GM21529 (cell line): Measurements from ENCODE around the gene LGI1.

Experiments
- ATAC-seq: cut with Tn5 transposase; IDR thresholded peaks from one replicate; pipeline ENCODE4 v1.9.1; 2021; ENCODE audit not compliant: unreplicated experiment

Gene LGI1

DNA sequence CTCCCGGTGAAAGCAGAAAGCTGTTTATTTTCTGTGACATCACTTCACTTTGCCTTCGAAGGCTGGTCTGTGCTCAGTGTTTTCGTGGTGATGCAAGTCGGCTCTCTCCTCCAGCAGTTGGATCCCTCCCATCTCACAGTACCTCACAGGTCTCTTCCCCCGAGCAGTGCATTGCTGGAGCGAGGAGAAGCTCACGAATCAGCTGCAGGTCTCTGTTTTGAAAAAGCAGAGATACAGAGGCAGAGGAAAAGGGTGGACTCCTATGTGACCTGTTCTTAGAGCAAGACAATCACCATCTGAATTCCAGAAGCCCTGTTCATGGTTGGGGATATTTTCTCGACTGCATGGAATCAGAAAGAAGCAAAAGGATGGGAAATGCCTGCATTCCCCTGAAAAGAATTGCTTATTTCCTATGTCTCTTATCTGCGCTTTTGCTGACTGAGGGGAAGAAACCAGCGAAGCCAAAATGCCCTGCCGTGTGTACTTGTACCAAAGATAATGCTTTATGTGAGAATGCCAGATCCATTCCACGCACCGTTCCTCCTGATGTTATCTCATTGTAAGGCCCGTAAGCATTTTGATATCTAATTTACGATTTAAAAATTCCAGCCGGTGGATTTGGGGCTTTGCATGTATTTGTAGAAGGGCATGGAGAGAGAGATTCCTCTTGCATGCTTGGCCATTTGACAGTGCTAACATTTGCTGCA lies at the start of gene LGI1:
TSS of gene LGI1 (plus strand) at position 136 of the 707 bp plus-strand sequence. CDS start at position 345, 209 bp downstream.
- no peak for ATAC-seq

DNA sequence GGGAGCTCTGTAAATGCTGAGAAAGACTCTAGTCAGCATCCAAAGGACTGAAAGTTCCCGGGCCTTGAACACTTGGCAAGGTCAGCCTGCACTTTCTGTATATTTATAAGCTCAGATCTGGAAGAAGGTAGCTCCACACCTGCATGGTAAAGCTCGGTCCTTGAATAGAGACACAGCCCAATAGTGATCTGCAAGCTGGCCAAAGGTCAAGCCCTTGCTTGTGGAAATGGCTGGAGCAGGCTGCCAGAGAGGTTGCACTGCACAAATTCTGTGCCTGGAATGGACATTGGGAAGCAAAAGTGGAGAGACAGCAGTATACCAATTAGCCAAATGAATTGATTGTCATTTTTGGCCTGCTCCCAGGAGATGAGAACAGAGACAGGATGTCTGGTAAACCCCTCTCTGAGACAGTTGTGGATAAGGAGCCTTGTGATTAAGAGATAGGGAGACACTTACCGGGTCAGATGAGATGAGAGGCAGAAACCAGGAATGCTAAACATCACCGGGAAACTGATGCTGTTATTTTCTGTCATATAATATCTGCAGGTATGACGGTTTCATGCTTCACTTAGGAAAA lies 47.3 kb upstream of the LGI1 start:
- ATAC-seq: no peak

DNA sequence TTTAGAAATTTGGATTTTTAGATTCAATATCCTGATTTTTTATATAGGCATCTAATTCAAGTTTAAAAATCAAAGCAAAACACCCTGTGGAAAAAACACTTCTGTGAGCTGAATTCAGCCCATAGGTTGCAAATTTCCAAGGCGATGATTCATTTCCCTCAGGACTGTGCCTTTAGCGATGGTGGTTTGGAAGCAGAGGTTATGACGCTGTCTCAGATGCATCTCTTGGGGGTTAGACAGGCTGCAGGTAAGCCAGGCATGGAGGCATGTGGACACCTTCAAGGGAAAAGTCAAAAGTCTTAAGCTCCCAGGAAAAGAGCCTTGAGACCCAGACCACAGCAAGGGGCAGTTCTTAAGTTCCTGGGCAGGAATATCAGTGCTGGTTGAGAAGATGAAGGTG lies 45.8 kb upstream of the LGI1 start:
- ATAC-seq: no peak

DNA sequence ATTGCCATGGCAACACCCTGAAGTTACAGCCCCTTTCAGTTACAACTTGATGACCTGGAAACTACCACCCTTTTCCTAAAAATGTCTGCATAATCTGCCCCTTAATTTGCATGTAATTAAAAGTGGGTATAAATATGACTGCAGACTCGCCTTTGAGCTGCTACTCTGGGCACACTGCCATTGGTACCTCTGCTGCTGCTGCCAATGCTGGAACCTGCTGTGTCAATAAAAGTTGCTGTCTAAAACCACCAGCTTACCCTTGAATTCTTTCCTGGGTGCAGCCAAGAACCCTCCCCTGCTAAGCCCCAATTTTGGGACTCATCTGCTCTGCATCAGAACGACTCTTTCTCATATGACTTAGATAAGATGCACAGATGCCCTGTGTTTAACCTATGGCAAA lies 45.1 kb upstream of the LGI1 start:
- ATAC-seq: no peak

DNA sequence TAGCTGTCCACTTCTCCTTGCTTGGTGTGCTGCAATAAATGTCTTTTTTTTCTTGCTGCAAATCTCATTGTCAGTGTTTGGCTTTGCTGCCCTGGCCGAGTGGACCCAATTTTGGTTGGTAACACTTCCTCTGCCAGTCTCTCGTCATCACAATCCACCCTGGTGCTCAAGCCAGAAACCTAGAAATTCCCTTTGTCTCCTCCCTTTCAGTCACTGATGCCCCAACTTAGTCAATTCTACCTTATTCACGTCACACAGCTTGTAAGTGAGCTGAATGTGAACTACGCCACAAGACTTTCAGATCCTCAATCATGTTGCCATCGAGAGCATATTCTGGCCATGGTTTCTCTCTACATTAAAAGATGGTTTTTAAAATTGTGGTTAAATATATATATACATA lies 42.4 kb upstream of the LGI1 start:
- peak; percentile 89 for ATAC-seq

DNA sequence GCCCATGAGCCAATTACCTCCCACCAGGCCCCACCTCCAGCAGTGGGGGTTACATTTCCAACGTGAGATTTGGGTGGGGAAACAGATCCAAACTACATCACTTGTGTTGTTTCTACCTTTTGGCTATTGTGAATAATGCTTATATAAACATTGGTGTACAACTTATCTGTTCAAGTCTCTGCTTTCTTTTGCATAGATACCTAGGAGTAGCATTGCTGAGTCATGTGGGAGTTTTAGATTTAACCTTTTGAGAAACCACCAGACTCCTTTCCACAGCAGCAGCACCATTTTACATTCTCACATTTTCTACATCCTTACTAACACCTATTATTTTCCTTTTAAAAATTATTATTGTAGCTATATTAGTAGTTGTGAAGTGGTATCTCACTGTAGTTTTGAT lies 41.0 kb upstream of the LGI1 start:
- ATAC-seq: no peak

DNA sequence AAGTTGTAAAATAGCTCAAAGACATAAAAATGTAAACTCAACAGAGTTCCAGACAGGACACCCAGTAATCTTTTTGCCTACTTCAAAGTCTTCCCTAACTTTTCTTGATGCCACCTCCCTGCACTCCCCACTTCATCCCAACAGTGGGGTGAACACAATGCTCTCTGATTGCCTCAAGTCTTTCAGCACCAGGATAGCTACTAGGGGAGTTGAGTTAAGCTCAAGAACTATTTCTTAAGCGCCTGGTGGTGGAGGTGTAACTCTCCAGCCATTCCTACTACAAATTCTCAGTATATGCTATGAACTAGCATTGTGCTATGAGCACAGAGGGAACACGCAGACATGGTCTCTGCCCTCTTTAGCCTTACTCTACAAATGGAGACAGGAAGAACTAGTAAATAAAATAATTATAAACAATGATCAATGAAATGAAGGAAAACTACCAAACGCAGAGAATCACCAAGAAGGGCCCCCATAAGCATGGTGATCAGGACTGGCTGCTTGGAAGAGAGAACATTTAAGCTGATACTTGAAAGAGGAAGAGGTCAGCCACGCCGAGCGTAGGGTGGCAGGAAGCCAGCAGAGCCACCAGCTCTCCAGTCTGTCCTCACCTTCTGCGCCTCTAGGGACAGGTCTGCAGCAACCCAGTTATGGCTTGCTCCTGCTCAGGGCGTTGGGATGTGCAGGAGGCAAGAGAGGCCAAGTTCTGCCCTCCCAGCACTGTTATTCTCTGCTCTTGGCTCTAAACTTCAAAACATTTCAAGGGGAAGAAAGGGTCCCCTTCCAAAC lies 38.6 kb upstream of the LGI1 start:
- peak; percentile 67 for ATAC-seq

DNA sequence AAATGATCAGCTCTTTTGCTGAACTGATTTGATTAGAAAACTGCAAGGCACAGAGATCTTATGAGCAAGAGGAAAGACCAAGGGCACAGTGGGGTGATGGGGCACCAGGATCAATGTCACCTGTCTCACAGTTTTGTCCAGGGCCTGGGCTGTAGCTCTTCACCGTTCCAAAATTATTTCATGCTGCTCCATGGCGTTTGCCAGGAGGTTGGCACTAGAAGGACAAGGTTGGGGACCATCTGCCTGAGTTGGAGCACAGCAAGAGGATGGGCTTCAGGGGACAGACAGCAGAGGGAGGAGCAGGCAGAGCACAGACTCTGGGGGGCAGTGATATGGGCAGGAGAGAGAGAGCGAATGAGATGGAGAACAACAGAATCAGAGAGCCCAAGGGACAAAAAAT lies 37.8 kb upstream of the LGI1 start:
- no peak for ATAC-seq

DNA sequence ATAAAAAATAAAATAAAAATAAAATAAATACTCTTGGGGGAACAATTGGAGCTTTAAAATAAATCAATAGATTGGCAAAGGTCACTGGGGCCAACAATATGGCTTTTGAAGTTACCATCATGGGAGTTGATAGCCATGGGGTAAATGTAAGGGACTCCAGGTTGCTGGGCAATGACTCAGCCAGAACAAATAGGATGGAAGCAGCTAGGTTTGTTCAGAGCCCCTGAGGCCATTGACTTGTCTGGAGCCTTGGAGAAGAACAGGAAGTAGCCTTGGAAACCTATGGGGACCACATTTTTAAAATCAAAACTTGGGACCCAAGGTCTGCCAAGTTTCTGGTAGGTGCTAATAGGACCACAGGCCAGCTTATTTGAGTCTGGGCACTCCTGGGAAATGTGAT lies 35.2 kb upstream of the LGI1 start:
- ATAC-seq: no peak

DNA sequence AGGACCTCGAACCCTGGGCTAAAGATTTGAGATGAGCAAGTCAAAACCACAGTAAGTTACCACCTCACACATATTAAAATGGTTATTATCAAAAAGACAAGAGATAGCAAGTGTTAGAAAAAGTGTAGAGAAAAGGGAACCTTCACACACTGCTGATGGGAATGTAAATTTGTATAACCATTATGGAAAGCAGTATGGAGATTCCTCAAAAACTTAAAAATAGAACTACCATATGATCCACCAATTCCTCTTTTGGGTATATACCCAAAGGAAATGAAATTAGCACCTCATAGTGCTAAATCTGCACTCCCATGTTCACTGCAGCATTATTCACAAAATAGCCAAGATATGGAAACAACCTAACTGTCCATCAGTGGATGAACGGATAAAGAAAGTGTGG lies 34.6 kb upstream of the LGI1 start:
- ATAC-seq: no peak

DNA sequence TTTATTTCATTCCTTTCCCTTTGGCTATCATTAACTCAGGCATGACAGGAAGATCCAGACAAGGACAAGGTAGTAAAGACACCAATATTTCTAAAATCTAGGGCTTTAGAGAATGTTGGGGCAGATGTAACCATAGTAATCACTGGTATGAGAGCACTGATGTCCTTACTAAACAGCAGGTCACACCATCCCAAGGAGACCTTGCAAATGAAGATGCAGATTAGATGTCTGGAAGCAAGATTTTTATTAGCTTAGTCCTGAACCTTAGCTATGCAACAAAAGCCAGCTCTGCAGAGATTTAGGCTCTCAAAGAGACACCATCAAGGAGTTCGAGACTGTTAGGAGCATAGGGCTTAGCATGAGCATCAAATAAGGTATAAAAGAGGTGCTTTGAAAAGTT lies 31.7 kb upstream of the LGI1 start:
- ATAC-seq: no peak

DNA sequence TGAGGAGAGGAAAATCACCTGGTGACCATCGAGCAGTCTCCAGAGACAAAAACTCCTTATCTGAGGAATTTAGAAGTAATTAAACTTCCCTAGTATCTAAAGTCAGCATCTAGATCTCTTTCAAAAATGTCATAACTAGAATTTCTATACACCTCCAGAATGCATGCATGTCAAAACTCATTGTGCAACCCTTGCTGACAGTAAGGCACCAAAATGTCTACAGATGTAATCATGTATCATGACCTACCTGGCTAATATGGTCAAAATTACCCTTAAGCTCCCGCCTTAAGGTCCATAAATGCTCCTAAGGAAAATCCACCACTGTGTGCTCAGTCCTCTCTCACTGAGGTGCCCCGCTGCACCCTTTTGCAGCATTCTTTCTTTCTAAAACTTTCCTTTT lies 16.4 kb upstream of the LGI1 start:
- ATAC-seq: no peak

DNA sequence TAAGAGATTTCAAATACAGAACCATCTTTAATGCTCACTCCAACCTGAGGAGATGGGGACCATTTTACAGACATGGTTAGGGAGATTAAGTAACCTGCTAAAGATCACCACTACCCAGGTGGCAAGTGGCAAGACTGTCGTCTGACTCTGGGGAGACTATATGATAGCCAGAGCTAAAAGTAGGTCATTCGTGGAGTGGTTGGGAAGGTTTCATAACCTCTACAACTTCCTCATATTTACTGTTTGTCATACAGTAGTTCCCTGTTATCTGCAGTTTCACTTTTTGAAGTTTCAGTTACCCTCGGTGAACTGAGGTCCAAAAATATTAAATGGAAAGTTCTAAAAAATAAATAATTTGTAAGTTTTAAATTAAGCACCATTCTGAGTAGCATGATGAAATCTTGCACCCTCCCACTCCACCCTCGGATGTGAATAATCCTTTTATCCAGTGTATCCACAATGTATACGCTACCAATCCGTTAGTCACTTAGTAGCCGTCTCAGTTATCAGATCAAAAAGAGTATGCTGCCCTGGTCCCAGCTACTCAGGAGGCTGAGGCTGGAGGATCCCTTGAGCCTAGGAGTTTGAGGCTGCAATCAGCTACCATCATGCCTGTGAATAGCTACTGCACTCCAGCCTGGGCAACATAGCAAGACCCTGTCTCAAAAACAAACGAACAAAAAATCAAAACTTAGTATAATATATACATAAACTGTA lies 14.9 kb upstream of the LGI1 start:
- ATAC-seq: peak; percentile 92

DNA sequence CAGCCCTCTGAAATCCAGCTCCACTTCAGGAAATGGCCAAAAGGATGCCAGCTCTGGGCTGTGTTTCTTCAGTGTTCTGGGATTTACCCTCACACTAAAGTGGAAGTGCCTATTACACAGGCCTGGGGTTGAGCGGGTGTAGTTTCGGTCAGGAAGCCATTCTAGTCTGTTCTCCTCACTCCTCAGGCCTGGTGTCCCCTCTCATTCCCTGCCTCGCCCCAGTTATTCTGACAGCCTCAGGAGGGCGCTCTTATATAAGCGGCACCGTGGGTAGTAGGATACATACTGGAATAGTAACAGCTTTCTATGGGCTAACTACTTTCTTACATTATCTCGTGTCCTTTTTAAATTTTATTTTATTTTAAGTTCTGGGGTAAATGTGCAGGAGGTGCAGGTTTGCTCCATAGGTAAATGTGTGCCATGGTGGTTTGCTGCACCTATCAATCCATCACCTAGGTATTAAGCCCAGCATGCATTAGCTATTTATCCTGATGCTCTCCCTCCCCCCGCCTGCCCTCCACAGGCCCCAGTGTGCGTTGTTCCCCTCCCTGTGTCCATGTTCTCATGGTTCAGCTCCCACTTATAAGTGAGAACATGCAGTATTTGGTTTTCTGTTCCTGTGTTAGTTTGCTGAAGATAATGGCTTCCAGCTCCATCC lies 12.2 kb upstream of the LGI1 start:
- no peak for ATAC-seq

DNA sequence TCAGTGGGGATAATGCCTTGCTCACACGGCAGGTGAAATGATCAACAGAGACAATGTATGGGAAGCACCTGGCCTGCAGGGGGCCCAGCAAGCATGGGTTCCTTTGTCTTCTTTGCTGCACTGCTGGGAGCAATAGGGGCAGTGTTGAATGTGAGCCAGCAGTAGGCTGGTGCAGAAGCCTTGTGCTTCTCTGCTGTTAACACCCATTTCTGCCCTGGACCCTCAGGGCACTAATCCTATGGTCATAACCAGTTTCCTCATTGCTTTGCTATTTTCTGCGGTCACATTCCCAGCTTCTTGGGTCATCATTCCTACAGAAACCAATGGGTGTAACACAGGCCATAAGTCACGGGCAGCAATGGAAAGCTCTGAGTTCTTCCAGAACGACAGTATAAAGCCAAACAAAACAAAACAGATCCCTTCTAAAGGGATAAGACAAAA lies 10.9 kb upstream of the LGI1 start:
- peak; percentile 39 for ATAC-seq

DNA sequence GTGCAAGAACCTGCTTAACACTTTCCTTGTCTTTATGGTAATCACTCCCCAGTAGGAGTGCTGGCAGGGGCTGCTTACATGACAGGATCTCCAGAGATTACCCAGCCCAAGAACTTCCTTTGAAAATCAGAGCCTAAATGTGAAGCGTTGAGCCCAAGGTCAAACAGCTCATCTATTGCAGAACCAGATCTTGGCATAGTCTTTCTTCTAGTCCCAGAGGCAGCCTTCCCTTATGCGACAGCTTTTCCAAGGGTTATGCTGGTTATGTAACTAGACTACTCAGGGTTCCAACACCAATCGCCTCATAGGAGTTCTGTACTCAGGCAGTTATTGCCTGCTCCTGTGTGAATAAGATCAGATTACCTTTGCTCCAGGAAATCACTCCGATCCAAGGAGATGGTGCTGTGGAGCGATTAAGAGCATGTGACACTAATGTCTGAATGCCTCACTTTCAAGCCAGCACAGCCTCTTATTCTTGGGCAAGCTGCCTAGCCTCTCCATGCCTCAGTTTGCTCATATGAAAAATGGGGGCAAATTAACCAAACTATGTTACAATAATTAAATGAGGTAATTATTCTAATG lies 8.4 kb upstream of the LGI1 start:
- ATAC-seq: no peak

DNA sequence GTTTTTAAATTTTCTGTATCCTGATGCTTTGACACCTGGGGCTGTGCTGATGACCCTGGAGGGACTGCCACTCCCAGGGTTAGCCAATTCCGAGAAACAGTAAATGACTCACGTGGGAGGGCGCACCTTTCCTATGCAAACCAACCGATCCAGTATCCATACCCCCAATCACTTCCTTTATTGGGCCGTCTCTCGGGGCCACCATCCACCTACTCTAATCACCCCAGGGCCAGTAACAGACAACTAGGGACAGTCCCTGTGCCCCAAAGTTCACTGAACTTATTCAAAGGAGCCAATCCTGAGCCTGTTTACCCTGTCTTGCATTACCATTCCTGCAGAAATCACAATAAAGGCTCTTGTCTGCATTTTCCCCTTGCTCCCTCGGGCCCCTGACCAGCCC lies 6.6 kb upstream of the LGI1 start:
- ATAC-seq: no peak

DNA sequence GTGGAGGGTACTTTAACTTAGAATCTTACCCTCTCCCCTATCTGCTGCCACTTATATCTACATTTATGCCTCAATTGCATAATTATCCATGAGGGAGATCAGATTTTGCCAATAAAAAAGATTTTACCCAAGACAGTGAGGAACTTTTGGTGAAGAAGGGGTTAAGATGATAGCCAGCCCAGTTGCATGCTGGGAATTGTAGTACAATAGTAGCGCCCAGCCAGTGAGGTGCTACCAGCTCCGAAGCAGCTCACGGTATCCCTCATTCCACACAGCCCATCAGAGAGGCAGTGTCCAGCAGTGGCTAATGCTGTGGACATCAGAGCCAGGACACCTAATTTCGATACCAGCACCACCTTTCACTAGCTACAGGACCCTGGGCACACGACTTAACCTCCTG lies 5.9 kb upstream of the LGI1 start:
- ATAC-seq: no peak

DNA sequence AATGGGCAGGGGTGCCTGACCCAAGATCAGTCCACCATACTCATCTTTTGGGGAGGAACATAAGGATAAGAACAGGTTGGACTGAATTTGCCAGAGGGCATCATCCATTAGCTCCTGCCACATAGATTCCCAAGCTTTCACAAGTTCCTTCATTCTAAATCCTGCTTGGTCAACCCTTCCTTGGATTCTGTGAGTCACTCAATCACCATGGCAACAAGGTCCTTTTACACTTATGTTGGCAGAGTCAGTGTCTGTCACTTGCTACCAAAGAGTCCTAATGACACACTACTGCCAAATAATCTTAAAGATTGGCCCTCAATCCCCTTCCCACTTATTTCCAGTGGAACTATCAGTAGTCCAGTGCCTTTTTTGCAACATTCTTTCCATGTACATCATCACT lies 5.0 kb upstream of the LGI1 start:
- ATAC-seq: no peak

DNA sequence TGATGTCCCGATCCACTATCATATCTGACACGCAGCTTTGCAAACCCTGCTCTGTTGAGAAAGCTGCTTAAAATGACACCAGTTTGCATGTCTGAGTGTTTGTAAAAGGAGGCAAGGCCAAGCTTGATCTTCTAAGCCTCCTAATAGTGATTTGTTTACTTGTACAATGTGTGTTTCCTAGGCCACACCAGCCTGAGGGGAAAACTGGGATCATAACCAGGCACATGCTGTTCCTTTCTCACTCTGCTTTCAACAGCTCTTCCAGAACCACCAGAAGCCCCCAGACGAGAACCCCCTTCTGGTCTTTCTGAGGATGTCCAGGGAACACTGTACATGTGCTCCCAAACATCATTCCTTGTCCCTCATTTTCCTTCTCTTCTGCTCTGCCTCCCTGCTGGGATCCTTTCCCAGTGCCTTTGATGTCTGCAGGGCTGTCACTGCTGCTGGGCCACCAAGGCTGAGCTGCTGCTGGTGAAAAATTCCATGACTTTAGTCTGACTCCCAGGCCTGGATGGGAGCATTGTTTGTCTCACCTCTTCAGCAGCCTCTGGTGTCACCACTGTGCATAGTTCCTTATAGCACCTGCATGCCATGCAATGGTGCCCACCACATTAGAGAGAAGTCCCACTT lies 4.0 kb upstream of the LGI1 start:
- no peak for ATAC-seq
